IMR-90 (cell line): ENCODE measurements around the gene PHLDA2. TPM values are rescaled to one million over a fixed set of nuclear protein-coding genes. Genes with fewer than 3 reads are reported as not detected.

ENCODE experiments used
- ATAC-seq: fragments of 200-7000 bp; cut with Tn5 transposase; 2 replicates; pipeline ENCODE4 v1.9.1; 2020; ENCODE audit warnings: low read depth, mild to moderate bottlenecking, moderate library complexity
- BruUV-seq: library from RNA; stranded (reverse); fragments of 400-500 nt; replicated peaks from 2 replicates; lab custom pipeline; 2021; lab: Mats Ljungman, UMichigan
- CTCF ChIA-PET: fragments of 300-600 bp; formaldehyde crosslinking; extraction: SDS; loops from one replicate; lab custom pipeline; 2021; ENCODE audit warnings: antibody characterized with exemption; lab: Yijun Ruan, JAX
- POLR2A ChIA-PET: fragments of 300-600 bp; sonication (Branson Sonifier 250); formaldehyde crosslinking; loops from one replicate; lab custom pipeline; 2022; ENCODE audit warnings: antibody characterized with exemption; ENCODE audit not compliant: unreplicated experiment; lab: Charles Lee
- DNase-seq: peaks from one replicate; pipeline ENCODE4 v3.0.0; 2013
- H2AFZ ChIP-seq: replicated peaks from 2 replicates; pipeline ENCODE3; 2013; ENCODE audit warnings: low read length, mild to moderate bottlenecking; ENCODE audit not compliant: poor library complexity
- H2AK5ac ChIP-seq: 2 replicates; pipeline ENCODE4 v1.6.1; 2013; ENCODE audit warnings: low read depth, low read length, inconsistent platforms
- H2AK9ac ChIP-seq: replicated peaks from 2 replicates; pipeline ENCODE3; 2013; ENCODE audit warnings: mild to moderate bottlenecking, low read depth, low read length, moderate library complexity; ENCODE audit not compliant: poor library complexity
- H2BK120ac ChIP-seq: 2 replicates; pipeline ENCODE4 v1.6.1; 2013; ENCODE audit warnings: low read depth, low read length, inconsistent platforms
- H2BK15ac ChIP-seq: 3 replicates; pipeline ENCODE4 v1.6.1; 2013; ENCODE audit warnings: low read depth, low read length, inconsistent platforms
- H2BK20ac ChIP-seq: 2 replicates; pipeline ENCODE4 v1.6.1; 2013; ENCODE audit warnings: low read depth, mild to moderate bottlenecking, inconsistent platforms, low read length, moderate library complexity
- H2BK5ac ChIP-seq: 2 replicates; pipeline ENCODE4 v1.6.1; 2013; ENCODE audit warnings: mild to moderate bottlenecking, low read depth, low read length, inconsistent platforms; ENCODE audit not compliant: poor library complexity, severe bottlenecking
- H3K14ac ChIP-seq: replicated peaks from 2 replicates; pipeline ENCODE4 v1.6.1; 2013; ENCODE audit warnings: low read depth, low read length, inconsistent platforms
- H3K18ac ChIP-seq: 2 replicates; pipeline ENCODE4 v1.6.1; 2013; ENCODE audit warnings: low read depth, low read length, control low read depth
- H3K23ac ChIP-seq: 2 replicates; pipeline ENCODE4 v1.6.1; 2013; ENCODE audit warnings: low read depth, low read length, inconsistent platforms
- H3K27ac ChIP-seq: 2 replicates; pipeline ENCODE4 v1.5.1; 2013; ENCODE audit warnings: mild to moderate bottlenecking, control low read depth, low read length; ENCODE audit not compliant: insufficient read depth
- H3K27me3 ChIP-seq: 2 replicates; pipeline ENCODE4 v1.6.1; 2013; ENCODE audit warnings: low read length; ENCODE audit not compliant: control insufficient read depth, insufficient read depth
- H3K36me3 ChIP-seq: 2 replicates; pipeline ENCODE4 v1.6.1; 2013; ENCODE audit warnings: low read length, mixed read lengths; ENCODE audit not compliant: control insufficient read depth, insufficient read depth
- H3K4ac ChIP-seq: 2 replicates; pipeline ENCODE4 v1.6.1; 2013; ENCODE audit warnings: low read depth, low read length, inconsistent platforms
- H3K4me1 ChIP-seq: 2 replicates; pipeline ENCODE4 v1.6.1; 2013; ENCODE audit warnings: low read length, mixed read lengths; ENCODE audit not compliant: control insufficient read depth, insufficient read depth
- H3K4me2 ChIP-seq: 2 replicates; pipeline ENCODE4 v1.6.1; 2013; ENCODE audit warnings: low read depth, mild to moderate bottlenecking, control low read depth, low read length, moderate library complexity
- H3K4me3 ChIP-seq: 2 replicates; pipeline ENCODE4 v1.5.1; 2013; ENCODE audit warnings: low read depth, mild to moderate bottlenecking, control low read depth, low read length, moderate library complexity; ENCODE audit not compliant: insufficient read depth
- H3K56ac ChIP-seq: 2 replicates; pipeline ENCODE4 v1.6.1; 2013; ENCODE audit warnings: low read length, inconsistent platforms; ENCODE audit not compliant: insufficient read depth; ENCODE audit errors: extremely low read depth
- H3K79me1 ChIP-seq, 2 experiments: 2 replicates each; pipeline ENCODE4 v1.6.1; 2013; ENCODE audit warnings: low read length in 2 of 2, inconsistent platforms in 1 of 2, low read depth in 1 of 2
- H3K9ac ChIP-seq: 2 replicates; pipeline ENCODE4 v1.6.1; 2013; ENCODE audit warnings: low read depth, low read length, control low read depth
- H3K9me1 ChIP-seq: 2 replicates; pipeline ENCODE4 v1.6.1; 2013; ENCODE audit warnings: low read length, inconsistent platforms; ENCODE audit not compliant: insufficient read depth
- H3K9me3 ChIP-seq: 2 replicates; pipeline ENCODE4 v1.6.1; 2013; ENCODE audit warnings: low read length; ENCODE audit not compliant: control insufficient read depth, insufficient read depth
- H4K20me1 ChIP-seq: 2 replicates; pipeline ENCODE4 v1.6.1; 2013; ENCODE audit warnings: low read length, inconsistent platforms; ENCODE audit not compliant: insufficient read depth
- H4K5ac ChIP-seq: 2 replicates; pipeline ENCODE4 v1.6.1; 2013; ENCODE audit warnings: mild to moderate bottlenecking, low read depth, low read length, control low read depth
- H4K8ac ChIP-seq, 2 experiments: 2 replicates each; pipeline ENCODE4 v1.6.1; 2013; ENCODE audit warnings: low read depth in 2 of 2, low read length in 2 of 2, control low read depth in 1 of 2, inconsistent platforms in 1 of 2
- H4K91ac ChIP-seq: 2 replicates; pipeline ENCODE4 v1.6.1; 2013; ENCODE audit warnings: low read depth, low read length, inconsistent platforms; ENCODE audit not compliant: insufficient read depth
- MAFK ChIP-seq: IDR thresholded peaks from 2 replicates; pipeline ENCODE4 v1.6.1; 2012; ENCODE audit warnings: low read depth, low read length, improper control_type of control experiment
- RAD21 ChIP-seq: IDR thresholded peaks from 2 replicates; pipeline ENCODE4 v1.6.1; 2012; ENCODE audit warnings: low read length, improper control_type of control experiment
- RCOR1 ChIP-seq: IDR thresholded peaks from 2 replicates; pipeline ENCODE4 v1.6.1; 2012; ENCODE audit warnings: mild to moderate bottlenecking, low read length, improper control_type of control experiment; ENCODE audit not compliant: insufficient replicate concordance
- RFX5 ChIP-seq: IDR thresholded peaks from 2 replicates; pipeline ENCODE4 v1.8.0; 2012; ENCODE audit warnings: low read depth, mild to moderate bottlenecking, low read length, moderate library complexity
- SMC3 ChIP-seq: fragments of 150-350 bp; IDR thresholded peaks from 2 replicates; pipeline ENCODE4 v1.6.1; 2016; ENCODE audit warnings: low read depth, mild to moderate bottlenecking, antibody characterized with exemption, low read length, moderate library complexity
- WGBS, 2 experiments: methylation state at CpG; one replicate each; pipeline versions ENCODE4 v1.1.5 to v1.1.7; 2013; ENCODE audit warnings: missing lambda C conversion rate in 2 of 2; ENCODE audit not compliant: insufficient read length in 1 of 2; ENCODE audit errors: extremely low coverage in 2 of 2; 5-methylcytosine and 5-hydroxymethylcytosine counted together
- dilution Hi-C: fragments of 300-500 bp; cut with HindIII; formaldehyde crosslinking; loops from one replicate; pipeline ENCODE4 v1.14.3; 2018; ENCODE audit warnings: low sequenced_read_pairs; ENCODE audit not compliant: unreplicated experiment
- in situ Hi-C: fragments of 300-500 bp; cut with MboI; formaldehyde crosslinking; loops from 3 replicates; pipeline ENCODE4 v1.14.3; 2019; ENCODE audit warnings: low sequenced_read_pairs, inconsistent platforms, mixed read lengths
- intact Hi-C: fragments of 100-400 bp; cut with micrococcal nuclease; formaldehyde crosslinking; loops from 2 replicates; pipeline ENCODE4 v1.10.0; 2022
- polyA plus RNA-seq, 3 experiments: library from polyadenylated mRNA; depleted of rRNA; stranded (reverse); fragments of >200 nt; gene quantifications; 2 replicates each; pipeline ENCODE4 v1.2.3, GENCODE V29; 2012; ENCODE audit warnings: low replicate concordance in 1 of 3
- total RNA-seq: library from RNA; depleted of rRNA; stranded (reverse); fragments of >200 nt; gene quantifications from 2 replicates; pipeline ENCODE4 v1.2.3, GENCODE V29; 2012

The PHLDA2 gene
- total and polyA plus RNA-seq, 2 of the 4 experiments (the other 2 are of a cell fraction): 3.8 to 89.0 TPM

DNA sequence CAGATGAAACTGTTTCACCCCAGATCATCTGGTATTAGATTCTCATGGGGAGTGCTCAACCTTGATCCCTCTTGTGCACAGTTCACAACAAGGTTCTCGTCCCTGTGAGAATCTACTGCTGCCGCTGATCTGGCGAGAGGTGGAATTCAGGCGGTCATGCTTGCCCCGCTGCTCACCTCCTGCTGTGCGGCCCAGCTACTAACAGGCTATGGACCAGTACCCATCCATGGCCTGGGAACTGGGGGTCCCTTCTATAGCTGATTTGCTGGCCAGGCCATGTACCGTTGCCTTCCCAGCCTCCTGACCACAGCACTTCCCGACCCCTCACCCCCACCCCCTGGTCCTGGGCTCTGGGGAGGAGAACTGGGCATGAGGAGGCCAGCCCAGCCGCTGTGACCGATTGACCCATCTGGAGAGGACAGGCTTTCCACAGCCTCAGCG lies 2.6 kb downstream of the PHLDA2 start:
- no peak for DNase-seq
- Histone ChIP-seq H3K18ac (no peak overlapping the region), H2AFZ (no peak overlapping the region), H3K9me1 (peaks cover 13% of the 10 kb centered on the region), H4K8ac (no peak overlapping the region), H4K20me1 (peaks cover 23% of the 10 kb centered on the region), H4K5ac (no peak overlapping the region), H3K27me3 (no peaks in the 10 kb centered on the region), H3K14ac (no peak overlapping the region), H2BK20ac (no peak overlapping the region), H3K9ac (no peak overlapping the region), H3K4ac (no peak overlapping the region), H3K27ac (no peak overlapping the region), H2BK120ac (no peak overlapping the region), H3K4me3 (no peak overlapping the region), H3K56ac (no peak overlapping the region), H3K36me3 (no peaks in the 10 kb centered on the region), H3K79me1 (peaks cover 6 to 34% of the 10 kb centered on the region in 2 experiments; a peak in 3 of 4 replicates), H2AK9ac (no peak overlapping the region), H2BK15ac (no peak overlapping the region), H3K4me2 (no peak overlapping the region), H3K23ac (0 out of 2 replicates have a peak overlapping the region, but pooled peaks have one; percentile 32), H3K4me1 (peaks cover 11% of the 10 kb centered on the region), H4K91ac (no peak overlapping the region), H3K9me3 (no peaks in the 10 kb centered on the region), H2BK5ac (no peak overlapping the region), H2AK5ac (no peak overlapping the region)
- TF ChIP-seq RCOR1: no peak
- no peak for TF ChIP-seq RAD21
- no peak for TF ChIP-seq RFX5
- TF ChIP-seq SMC3: no peak
- TF ChIP-seq MAFK: no peak
- intact Hi-C loops (no loop called here), in situ Hi-C loops (no loop called here), dilution Hi-C loops (no loop called here)
- no peak for ATAC-seq
- ChIA-PET POLR2A (interaction anchor here (0.6 kb wide), 1 partner anchor 35 kb away, joined by 3 read pairs; no protein-coding TSS in a partner anchor), CTCF (no interaction called here)
- no TSS peak for BruUV-seq
- 98% methylated on average over 6 of the region's 11 CpGs; no CpG with 5 or more reads in 1 of the 2 experiments for WGBS, 2 experiments
